Measurements from ENCODE around the gene ZNF879.

GRCh38 chr5:178994580-178995340, 28.8 kb upstream of the ZNF879 start, which contains the start of gene GRM6:
- TF ChIP-seq EP300 (IDR thresholded peaks at IDR 0.05; ENCODE audit: low read length) = no peak
- no peak for TF ChIP-seq ELF2 (CRISPR knock-in tag; IDR thresholded peaks at IDR 0.05)
- TF ChIP-seq CBX1 (IDR thresholded peaks at IDR 0.05; ENCODE audit: low read depth) = no peak
- no peak for TF ChIP-seq POLR2AphosphoS5 (IDR thresholded peaks at IDR 0.05; ENCODE audit: control insufficient read depth, insufficient read depth, low read depth, low read length)

All from K562 (cell line).